Melanocyte of skin (primary cell): ENCODE measurements around the gene NXPH4. TPM values are rescaled to one million over a fixed set of nuclear protein-coding genes. Genes with fewer than 3 reads are reported as not detected.

Experiments used
- small RNA-seq, 2 donors: library from RNA; depleted of rRNA; stranded (forward); fragments of <200 nt; gene quantifications; one replicate each; pipeline ENCODE3, GENCODE V24; 2012
- total RNA-seq, 2 donors: library from RNA; depleted of rRNA; stranded (reverse); fragments of >200 nt; gene quantifications; 2 replicates each; pipeline ENCODE4 v1.2.3, GENCODE V29; 2012

The NXPH4 gene
- total RNA-seq: under 1 TPM in 1 of 2 donors, not detected in 1; 0.33 TPM

DNA sequence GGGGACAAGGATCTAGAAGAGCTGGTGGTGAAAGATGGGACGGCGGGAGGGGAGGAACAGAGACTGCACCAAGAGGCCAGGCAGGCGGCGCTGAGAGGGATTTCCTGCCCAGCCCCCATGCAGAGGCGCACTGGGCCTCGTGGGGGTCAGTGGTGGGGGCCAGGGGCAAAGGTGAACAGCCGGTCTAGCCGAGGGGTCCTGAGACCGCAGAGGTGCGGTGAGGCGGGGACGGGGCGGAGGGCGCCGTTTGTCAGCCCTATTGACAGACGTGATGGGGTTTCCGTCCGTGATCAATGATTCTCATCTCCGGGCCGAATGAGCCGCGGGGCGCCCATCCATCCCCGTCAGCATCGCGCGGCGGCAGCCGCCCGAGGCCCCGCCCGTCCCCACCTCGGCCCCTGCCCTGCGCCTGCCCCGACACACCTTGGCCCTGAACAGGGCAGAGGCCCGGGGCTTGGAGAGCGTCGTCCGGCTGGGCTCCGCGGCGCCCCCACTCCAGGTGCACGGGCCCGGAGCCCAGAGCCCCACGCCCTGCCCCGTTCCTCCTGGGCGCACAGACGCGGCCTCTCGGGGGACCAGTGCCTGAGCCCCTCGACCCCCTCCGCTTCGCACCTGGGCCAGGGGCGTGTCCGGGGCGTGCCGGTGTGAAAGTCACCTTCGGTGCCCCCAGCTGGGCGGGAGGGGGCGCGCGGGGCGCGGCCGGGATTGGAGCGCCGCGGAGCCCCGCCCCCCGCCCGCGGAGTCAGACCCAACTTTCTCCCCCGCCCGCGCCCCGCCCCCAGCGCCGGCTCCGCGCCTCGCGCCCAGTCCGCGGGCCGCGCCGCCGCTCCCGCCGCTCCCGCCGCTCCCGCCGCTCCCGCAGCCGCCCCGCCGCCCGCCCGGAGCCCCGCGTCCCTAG is at the start of gene NXPH4:
Gene NXPH4 (plus strand): TSS at position 781 of the 898 bp plus-strand sequence. CDS start 176 bp downstream, outside the sequence.

DNA sequence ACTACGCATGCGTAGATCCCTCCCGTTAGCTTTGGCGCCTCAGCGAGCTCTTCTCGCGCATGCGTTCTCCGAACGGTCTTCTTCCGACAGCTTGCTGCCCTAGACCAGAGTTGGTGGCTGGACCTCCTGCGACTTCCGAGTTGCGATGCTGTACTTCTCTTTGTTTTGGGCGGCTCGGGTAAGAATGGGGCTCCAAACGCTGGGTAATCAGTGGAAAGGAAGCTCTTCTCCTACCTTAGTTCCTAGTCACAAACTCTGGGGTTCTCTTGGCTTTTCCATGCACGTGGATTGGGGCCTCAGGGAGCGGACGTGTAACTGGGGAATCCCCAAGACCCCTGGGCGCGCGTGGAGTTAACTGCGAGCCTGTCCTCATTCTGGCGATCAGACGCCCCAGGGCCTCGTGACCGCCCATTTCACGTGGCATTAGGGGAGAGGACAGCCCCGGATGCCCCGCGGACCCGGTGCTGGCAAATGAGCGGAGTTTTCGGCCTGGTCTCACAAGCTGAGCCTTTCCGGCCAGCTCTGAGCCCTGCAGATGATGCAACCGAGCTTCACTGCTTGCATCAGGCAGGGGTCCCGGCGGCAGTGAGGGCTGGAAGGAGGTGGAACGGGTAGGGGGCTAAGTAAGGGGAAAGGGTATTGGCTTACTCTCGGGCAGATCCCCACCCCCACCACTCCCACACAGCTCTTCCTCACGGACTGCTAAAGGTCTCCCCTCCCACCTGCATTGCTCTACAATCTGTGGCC is 13.2 kb downstream of the NXPH4 start, which contains the start of gene SHMT2:
Gene SHMT2 (plus strand): TSS at position 78 of the 747 bp plus-strand sequence. CDS start 68 bp downstream, at position 146.

DNA sequence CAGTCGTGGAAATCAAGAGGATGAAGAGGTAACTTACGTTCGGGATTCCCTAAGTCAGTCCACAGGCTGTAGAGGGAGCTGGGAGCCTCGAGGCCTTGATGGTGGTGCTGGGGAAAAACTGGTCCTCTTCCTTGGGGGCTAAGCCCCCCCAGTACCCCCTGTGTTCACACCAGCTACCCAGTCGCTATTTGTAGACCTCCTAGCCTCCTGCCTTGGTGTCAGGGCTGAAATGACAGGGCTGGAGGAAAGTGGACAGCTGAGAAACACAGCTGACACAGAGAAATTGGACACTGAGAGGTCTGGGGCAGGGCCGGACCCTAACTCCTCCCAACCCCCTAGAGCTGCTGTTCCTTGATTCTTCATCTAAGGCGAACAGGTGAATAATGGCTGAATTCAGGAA is 34.4 kb downstream of the NXPH4 start, which contains the start of gene STAC3:
Gene STAC3 (minus strand): TSS at position 232 of the 400 bp plus-strand sequence. CDS start 1,551 bp downstream, outside the sequence.

Small RNA genes within 50 kb of the gene (small RNA-seq; reads per million reads assigned to genes)
- 1.0 to 3.3 reads per million in 2 donors for gene MIR1228

Other genes starting within 250 kb of the NXPH4 start
- 1 to 10 TPM; 4.1 to 7.0 TPM for gene ZBTB39, start 210.2 kb upstream of the NXPH4 start, total RNA-seq
- gene TAC3, start 200.3 kb upstream of the NXPH4 start, total RNA-seq: not detected
- gene MYO1A, start 166.7 kb upstream of the NXPH4 start, total RNA-seq: under 1 TPM; under 0.01 to 0.34 TPM
- gene NEMP1, start 138.0 kb upstream of the NXPH4 start, total RNA-seq: 10 to 100 TPM; 13.1 to 34.6 TPM
- gene NAB2, start 127.7 kb upstream of the NXPH4 start, total RNA-seq: 10 to 100 TPM; 45.4 to 46.3 TPM
- 100 to 1,000 TPM; 108 to 145 TPM for gene STAT6, start 105.4 kb upstream of the NXPH4 start, total RNA-seq
- gene LRP1, start 88.3 kb upstream of the NXPH4 start, total RNA-seq: 10 to 100 TPM; 35.8 to 52.6 TPM
- not detected for gene LRP1-AS, start 69.2 kb upstream of the NXPH4 start, total RNA-seq
- gene SHMT2, start 12.9 kb downstream of the NXPH4 start, total RNA-seq: 100 to 1,000 TPM; 139 to 254 TPM
- gene STAC3, start 34.4 kb downstream of the NXPH4 start, total RNA-seq: under 1 TPM; 0.33 to 0.69 TPM
- 10 to 100 TPM; 14.0 to 23.4 TPM for gene R3HDM2, start 214.2 kb downstream of the NXPH4 start, total RNA-seq
- gene INHBC, start 218.0 kb downstream of the NXPH4 start, total RNA-seq: under 1 TPM in 1 of 2 donors, not detected in 1; under 0.01 TPM
- gene INHBE, start 238.5 kb downstream of the NXPH4 start, total RNA-seq: not detected
- under 1 TPM in 1 of 2 donors, not detected in 1; 0.33 TPM for gene GLI1, start 243.0 kb downstream of the NXPH4 start, total RNA-seq